GM21825 (cell line): Measurements from ENCODE around the gene KCNT1.
"Not testable (repeated sequence)": the region's sequence is repeated elsewhere in the genome, so short reads cannot be mapped to it uniquely, and the experiment has no call there.

ENCODE experiments used
- ATAC-seq: cut with Tn5 transposase; IDR thresholded peaks from one replicate; pipeline ENCODE4 v1.9.1; 2021; ENCODE audit warnings: mild to moderate bottlenecking, moderate library complexity; ENCODE audit not compliant: unreplicated experiment

The KCNT1 gene

GRCh38 chr9:135701959-135702721 lies at the start of gene KCNT1:
KCNT1 (plus strand) TSS chr9:135702185; CDS start chr9:135702259, 74 bp downstream.
- no peak for ATAC-seq

- ATAC-seq, result no peak
Observed at GRCh38 chr9:135655317-135655716, 46.7 kb upstream of the KCNT1 start.

- ATAC-seq, result no peak
Observed at GRCh38 chr9:135657416-135657815, 44.6 kb upstream of the KCNT1 start.

- no peak for ATAC-seq
Observed at GRCh38 chr9:135659252-135659651, 42.7 kb upstream of the KCNT1 start.

- ATAC-seq, result no peak
Observed at GRCh38 chr9:135660407-135660806, 41.6 kb upstream of the KCNT1 start.

- no peak for ATAC-seq
Observed at GRCh38 chr9:135661816-135662560, 40.0 kb upstream of the KCNT1 start.

- ATAC-seq, result no peak
Observed at GRCh38 chr9:135662758-135663450, 39.1 kb upstream of the KCNT1 start, which contains the start of gene LCN9. LCN9 (plus strand) TSS chr9:135663309; CDS start chr9:135663322, 13 bp downstream.

GRCh38 chr9:135663451-135663770 lies 38.6 kb upstream of the KCNT1 start:
- ATAC-seq, result no peak

GRCh38 chr9:135663857-135664256 lies 38.1 kb upstream of the KCNT1 start:
- ATAC-seq, result no peak

- no peak for ATAC-seq
Observed at GRCh38 chr9:135664266-135664665, 37.7 kb upstream of the KCNT1 start.

- ATAC-seq, result no peak
Observed at GRCh38 chr9:135664801-135665794, 36.9 kb upstream of the KCNT1 start.

- no peak for ATAC-seq
Observed at GRCh38 chr9:135665795-135666189, 36.2 kb upstream of the KCNT1 start.

GRCh38 chr9:135666534-135667462 lies 35.2 kb upstream of the KCNT1 start:
- no peak for ATAC-seq

- no peak for ATAC-seq
Observed at GRCh38 chr9:135667463-135668001, 34.5 kb upstream of the KCNT1 start.

- not testable (repeated sequence) for ATAC-seq
Observed at GRCh38 chr9:135669018-135669417, 33.0 kb upstream of the KCNT1 start.

GRCh38 chr9:135669616-135670285 lies 32.2 kb upstream of the KCNT1 start:
- no peak for ATAC-seq

- no peak for ATAC-seq
Observed at GRCh38 chr9:135670721-135671590, 31.0 kb upstream of the KCNT1 start.
